ENCODE data around the gene SFT2D3. TPM values are rescaled to one million over a fixed set of nuclear protein-coding genes. Genes with fewer than 3 reads are reported as not detected.

The SFT2D3 gene
- total RNA-seq, 1 donor from 2014 or later = 5.7 TPM

GRCh38 chr2:127678531-127678930, 22.8 kb upstream of the SFT2D3 start:
- no peak for DNase-seq (ENCODE audit: low read depth)
- TF ChIP-seq CTCF (conservative IDR thresholded peaks at IDR 0.05; ENCODE audit: low read depth, low read length) = no peak
- H3K4me3 ChIP-seq (ENCODE audit: low read depth, low read length) = no peak overlapping the region

GRCh38 chr2:127678991-127679390, 22.3 kb upstream of the SFT2D3 start:
- no peak overlapping the region for H3K4me3 ChIP-seq (ENCODE audit: low read depth, low read length)
- DNase-seq (ENCODE audit: low read depth) = no peak
- TF ChIP-seq CTCF (conservative IDR thresholded peaks at IDR 0.05; ENCODE audit: low read depth, low read length) = no peak

- no peak for DNase-seq (ENCODE audit: low read depth)
- H3K4me3 ChIP-seq (ENCODE audit: low read depth, low read length) = no peak overlapping the region
- no peak for TF ChIP-seq CTCF (conservative IDR thresholded peaks at IDR 0.05; ENCODE audit: low read depth, low read length)
Observed at GRCh38 chr2:127679680-127680361, 21.5 kb upstream of the SFT2D3 start.

- DNase-seq (ENCODE audit: low read depth) = no peak
- no peak for TF ChIP-seq CTCF (conservative IDR thresholded peaks at IDR 0.05; ENCODE audit: low read depth, low read length)
- no peak overlapping the region for H3K4me3 ChIP-seq (ENCODE audit: low read depth, low read length)
Observed at GRCh38 chr2:127680706-127681287, 20.5 kb upstream of the SFT2D3 start.

- H3K4me3 ChIP-seq (ENCODE audit: low read depth, low read length) = no peak overlapping the region
- DNase-seq (ENCODE audit: low read depth) = no peak
- no peak for TF ChIP-seq CTCF (conservative IDR thresholded peaks at IDR 0.05; ENCODE audit: low read depth, low read length)
Observed at GRCh38 chr2:127681288-127681804, 20.0 kb upstream of the SFT2D3 start.

- no peak for TF ChIP-seq CTCF (conservative IDR thresholded peaks at IDR 0.05; ENCODE audit: low read depth, low read length)
- no peak overlapping the region for H3K4me3 ChIP-seq (ENCODE audit: low read depth, low read length)
- DNase-seq (ENCODE audit: low read depth) = no peak
Observed at GRCh38 chr2:127681976-127682857, 19.1 kb upstream of the SFT2D3 start.
